HG02943 (cell line): ENCODE data around the gene ZNF385D.

ENCODE experiments used
- ATAC-seq: cut with Tn5 transposase; IDR thresholded peaks from one replicate; pipeline ENCODE4 v1.9.1; 2021; ENCODE audit warnings: mild to moderate bottlenecking, low read depth, moderate library complexity; ENCODE audit not compliant: unreplicated experiment

ZNF385D gene, protein sequence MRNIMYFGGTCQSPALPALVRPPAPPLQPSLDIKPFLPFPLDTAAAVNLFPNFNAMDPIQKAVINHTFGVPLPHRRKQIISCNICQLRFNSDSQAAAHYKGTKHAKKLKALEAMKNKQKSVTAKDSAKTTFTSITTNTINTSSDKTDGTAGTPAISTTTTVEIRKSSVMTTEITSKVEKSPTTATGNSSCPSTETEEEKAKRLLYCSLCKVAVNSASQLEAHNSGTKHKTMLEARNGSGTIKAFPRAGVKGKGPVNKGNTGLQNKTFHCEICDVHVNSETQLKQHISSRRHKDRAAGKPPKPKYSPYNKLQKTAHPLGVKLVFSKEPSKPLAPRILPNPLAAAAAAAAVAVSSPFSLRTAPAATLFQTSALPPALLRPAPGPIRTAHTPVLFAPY

DNA sequence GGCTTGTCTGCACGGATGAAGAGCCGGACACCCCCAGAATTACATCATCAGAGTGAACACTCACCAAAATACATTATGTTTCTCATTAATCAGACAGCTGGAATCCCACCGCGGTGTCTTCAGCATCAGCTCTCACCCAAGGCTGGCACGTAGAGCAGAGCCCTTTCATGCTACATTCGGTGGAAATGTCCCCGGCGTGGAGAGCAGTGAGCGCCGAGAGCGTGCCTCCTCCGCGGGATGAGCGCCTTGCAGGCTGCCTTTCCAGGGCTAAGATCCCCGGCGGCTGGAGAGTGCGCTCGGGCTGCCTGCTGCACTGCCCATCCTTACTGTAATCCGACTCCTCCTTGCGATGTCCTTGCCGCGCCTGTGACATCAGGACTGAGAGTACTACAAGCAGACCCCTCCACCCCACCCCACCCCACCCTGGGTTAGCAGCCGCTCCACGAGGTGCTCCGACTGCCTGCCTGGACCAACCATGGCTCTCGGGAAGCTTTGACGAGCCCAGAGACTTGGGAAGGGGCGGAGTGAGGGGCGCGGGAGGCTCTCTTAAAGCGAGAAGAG is at the start of gene ZNF385D:
Gene ZNF385D, minus strand, starts transcription at position 380 of the 561 bp plus-strand sequence. Its CDS starts 294 bp downstream, at position 86.
- no peak for ATAC-seq

DNA sequence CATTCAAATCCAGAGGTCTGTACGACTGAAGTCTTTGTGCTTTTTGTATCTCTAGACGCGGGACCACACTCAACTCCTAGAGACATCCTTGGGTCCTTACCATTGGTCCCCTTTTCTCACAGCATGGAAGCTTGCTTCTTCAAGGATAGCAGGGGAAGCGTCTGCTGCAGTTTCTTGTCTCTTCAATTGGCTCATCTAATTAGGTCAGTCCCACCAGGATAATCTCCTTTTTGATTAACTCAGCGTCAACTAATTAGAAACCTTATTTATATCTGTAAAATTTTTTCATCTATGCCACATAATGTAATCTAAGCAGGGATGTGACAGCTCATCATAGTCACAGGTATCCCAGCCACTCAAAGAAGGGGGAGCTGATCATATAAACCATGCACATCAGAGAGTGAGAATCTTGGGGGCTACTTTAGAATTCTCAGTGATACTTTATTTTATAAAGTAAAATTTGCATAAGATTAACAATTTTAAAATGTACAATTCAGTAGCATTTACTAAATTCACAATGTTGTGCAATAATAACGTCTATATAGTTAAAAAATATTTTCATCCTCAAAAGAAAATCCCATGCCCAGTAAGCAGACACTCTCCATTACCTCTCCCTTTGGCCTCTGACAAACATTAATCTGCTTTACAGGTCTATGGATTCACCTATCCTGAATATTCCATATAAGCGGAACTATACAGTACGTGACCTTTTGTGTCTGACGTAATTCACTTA is 47.5 kb upstream of the ZNF385D start:
- ATAC-seq, result no peak

DNA sequence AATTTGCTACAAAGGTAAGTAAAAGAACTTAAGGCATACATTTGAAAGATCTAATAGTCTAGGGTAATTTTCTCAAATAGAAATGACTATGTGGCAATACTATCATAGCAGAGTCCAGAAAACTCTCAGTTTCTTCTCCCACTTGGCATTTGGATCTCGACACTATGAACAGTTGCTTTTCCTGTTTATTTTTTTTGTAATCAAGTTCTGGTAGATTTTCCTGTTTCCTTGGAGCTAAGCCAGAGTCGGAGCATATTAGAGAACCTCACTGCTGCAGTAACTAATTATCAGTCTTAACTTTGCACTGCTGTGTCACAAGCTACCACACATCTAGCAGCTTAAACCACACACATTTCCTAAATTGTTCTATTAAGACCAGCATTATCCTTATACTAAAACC is 44.9 kb upstream of the ZNF385D start:
- no peak for ATAC-seq

DNA sequence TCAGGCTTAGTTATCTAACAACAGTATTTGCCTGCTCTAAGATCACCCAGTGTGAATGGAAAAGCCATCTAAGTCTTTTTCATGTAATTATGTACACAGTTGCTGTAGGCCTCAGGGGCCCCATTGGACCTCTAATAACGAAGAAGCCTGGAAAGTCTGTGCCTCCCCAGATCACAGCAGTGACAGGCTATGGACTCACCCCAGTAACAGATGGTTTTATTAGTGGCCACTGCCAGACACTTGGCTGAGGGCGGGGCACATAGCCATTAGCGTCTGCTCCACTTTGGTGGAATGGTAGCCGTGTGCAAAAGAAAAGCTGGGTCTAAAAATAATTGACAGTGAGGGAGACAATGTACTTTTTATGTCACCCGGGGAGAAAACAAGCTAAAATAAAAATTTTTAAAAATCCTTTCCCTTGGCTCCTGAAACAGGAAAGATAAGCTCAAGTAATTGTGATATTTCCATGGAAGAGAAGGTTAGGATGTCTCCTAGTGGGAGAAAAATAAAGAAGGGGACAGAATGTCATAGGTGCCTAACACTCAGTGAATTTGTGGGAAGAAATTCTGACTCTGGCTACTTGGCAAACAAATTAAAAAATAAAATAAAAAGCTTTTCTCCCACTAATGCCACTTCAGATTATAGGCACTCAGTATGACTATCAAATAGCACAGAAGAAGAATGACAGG is 44.3 kb upstream of the ZNF385D start:
- ATAC-seq, result no peak

DNA sequence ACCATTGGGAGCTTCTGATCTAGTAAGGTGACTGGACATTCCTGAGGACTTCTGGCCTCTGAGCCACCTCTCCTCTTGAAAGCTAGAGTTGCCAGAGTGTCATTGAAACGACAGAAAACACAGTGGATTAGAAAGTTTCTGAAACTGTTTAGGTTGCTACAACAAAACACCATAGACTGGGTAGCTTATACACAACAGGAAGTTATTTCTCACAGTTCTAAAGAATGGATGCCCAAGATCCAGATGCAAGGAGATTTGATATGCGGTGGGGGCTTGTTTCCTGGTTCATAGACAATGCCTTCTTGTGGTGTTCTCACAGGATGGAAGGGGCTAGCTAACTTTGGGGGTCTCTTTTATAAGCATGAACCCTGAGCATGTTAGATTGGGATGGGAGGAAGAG is 43.3 kb upstream of the ZNF385D start:
- no peak for ATAC-seq

DNA sequence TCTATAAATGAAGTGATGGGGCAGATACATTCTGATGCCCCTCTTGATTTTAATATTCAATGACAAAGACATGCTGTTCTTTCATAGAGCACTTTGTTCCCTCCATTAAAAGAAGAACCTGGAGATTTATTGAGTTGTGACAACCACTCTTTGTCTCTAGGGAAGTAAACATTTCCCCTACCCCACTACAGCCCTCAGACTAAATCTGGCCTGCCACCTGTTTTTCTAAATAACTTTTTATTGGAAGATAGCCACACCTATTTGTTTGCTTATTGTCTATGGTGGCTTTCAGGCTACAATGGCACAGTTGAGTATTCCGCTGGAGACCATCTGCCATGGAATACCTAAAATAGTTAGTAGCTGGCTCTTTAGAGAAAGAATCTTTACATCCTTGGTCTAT is 41.2 kb upstream of the ZNF385D start:
- ATAC-seq, result no peak

DNA sequence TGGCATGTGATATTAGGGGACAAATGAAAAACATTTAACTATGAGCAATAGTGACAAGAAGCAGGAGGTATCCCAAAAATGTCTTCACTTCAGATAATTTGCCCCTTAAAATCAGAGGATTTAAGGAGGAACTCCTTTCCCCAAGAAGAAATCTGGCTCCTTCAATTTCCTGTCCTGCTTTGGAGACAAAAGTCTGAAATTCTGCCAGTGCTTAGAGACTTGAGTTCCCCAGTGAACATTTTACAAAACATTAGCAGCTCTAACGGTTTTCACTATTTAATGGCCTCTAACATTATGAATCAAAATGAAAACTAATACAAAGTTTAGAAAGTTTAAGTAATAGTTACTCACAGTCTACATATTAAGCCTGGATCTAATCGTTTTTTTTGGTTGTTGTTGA is 40.3 kb upstream of the ZNF385D start:
- ATAC-seq, result no peak

DNA sequence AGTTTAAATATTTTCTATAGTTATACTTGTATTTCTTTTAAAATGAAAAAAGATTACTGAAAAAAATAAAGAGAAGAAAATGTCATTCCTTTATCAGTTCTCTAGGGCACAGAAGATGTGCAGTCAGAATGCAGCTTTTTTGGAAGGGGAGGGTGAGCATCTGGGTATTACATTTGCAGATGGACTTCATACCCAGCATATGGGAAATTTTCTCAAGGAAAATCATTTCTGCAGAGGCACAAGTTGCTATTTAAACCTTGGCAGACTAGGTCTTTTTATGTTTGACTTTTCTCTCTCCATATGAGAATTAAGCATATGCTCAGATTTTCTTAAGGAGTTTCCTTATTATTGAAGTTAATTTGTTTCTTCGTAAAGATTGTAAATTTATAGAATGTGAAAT is 39.5 kb upstream of the ZNF385D start:
- ATAC-seq, result no peak

DNA sequence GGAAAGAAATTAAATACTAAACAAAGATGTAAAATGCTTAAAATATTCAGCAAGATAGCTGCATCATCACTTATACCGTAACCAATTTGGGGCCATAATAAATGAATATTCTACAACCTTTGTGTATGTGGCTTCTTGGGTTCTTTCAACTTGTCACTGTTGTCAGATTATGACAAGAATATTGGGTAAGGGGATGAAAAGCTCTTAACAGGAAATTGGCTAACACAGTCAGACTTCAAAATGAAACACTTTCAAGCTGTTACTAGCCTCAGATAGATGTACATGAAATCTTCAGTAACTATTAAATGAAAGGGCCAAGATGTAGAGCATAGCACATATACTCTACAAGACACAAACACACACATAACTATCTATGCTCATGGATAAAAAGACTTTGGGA is 38.7 kb upstream of the ZNF385D start:
- ATAC-seq, result no peak

DNA sequence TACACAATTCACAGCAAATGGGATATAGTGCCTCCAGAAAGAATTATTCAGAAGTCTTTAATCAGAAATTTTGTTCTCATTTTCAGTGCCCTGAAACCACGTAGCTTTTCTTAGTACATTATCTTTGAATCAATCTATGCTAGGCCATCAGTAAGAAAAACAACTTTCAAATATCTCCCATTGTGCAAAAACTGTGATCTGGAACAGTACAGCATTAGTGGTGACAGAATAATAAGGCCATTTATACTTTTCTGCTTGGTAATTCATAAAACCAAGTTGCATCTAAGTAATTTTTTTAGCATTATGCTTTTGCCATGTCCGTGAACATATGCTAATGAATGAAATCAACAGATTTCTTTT is 35.4 kb upstream of the ZNF385D start:
- no peak for ATAC-seq

DNA sequence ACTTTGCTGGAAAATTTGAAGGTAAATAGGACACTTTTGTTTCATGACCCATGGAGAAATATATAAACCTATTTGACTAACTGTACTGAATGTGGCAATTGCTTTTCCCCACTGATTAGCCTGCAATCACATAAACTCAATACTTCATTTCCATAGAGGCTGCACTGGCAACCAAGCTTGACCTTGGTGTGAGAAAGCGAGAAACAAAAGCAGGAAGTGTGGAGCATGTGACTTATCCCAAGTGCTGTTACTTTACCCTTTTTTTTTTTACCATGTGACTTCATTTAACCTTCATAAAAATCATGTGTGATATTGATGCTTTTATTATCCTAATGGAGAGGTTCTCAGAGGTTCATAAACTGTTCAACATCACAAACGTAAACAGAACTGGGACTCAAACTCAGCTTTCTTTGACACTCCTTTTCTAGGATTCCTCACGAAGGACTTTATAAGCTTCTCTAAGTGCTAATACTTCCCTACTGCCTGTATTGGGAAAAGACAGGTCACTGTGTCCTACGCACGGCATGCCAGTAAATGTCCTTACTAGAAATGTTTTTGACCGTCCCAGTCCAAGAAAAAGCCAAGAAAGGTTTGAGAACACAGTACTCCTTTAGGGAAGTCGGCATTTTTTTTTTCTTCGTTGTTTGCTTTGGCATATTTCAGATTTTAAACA is 34.9 kb upstream of the ZNF385D start:
- no peak for ATAC-seq

DNA sequence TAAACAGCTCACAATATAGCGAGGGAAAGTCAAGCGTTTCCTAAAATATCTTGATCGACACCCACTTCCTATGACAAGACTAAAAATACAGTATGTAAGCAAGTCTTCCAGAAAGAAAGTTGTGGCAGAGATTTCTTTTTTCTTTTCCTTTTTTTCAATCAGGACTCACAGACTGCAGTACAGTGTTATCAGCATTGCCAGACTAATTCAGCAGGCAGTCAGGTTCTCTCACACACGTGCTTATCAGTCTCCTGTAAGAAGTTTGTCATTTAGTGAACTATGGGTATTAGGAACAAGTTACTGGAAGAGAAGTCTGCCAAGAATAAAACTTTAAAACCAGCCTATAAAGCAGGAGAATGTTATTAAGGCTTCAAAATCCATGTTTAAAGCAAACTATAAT is 32.8 kb upstream of the ZNF385D start:
- ATAC-seq, result no peak

DNA sequence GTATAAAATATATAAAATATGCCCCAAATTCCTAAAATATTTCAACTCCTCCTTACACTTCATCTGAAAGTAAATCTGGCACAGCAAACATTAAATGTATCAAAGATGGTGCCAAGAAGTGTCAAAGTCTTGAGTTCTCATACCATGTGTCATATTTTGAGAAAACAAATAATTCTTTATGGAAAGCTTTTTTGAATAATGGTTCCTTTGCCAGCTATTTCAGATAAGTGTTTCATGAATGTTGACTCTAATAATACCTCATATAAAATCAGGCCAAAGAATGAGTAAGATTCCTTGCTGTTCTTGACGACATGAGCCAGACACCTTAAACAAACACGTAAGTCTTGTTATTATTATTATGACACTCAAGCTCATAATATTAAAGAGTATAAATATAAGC is 30.3 kb upstream of the ZNF385D start:
- no peak for ATAC-seq

DNA sequence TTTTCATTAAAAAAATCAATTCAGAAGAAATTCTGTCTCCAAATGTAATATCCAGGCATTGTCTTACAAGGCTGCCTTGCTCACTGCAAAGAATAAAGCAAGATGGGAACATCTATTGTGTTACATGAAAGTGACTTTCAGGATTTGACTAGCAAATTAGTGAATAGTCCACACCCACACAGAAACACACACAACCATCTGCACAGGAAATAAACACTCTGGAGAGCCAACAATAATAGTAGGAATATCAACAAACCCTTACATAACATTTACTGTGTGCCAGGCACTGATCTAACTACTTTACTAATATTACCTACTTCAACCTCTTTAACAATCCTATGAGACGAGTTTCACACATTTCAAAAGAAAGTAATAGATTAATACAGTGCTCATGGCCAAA is 28.9 kb upstream of the ZNF385D start:
- no peak for ATAC-seq

DNA sequence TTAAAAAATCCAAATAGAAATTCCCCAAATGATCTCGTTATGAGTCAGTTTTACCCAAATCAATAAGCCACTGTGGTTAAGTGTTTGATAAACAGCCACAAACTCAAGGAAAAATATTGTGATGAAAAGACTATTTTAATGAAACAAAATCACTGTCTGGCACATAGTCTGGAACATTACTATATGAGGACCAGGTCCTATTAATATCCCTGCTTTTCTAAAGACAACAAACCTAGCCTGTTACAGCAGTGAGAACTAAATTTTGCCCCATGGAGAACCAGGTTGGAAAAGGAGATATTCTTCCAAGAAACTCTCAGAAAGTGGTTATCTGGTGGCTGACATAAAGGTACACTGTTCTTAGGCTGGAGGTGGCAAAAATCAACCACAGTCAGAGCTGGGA is 27.7 kb upstream of the ZNF385D start:
- ATAC-seq, result no peak

DNA sequence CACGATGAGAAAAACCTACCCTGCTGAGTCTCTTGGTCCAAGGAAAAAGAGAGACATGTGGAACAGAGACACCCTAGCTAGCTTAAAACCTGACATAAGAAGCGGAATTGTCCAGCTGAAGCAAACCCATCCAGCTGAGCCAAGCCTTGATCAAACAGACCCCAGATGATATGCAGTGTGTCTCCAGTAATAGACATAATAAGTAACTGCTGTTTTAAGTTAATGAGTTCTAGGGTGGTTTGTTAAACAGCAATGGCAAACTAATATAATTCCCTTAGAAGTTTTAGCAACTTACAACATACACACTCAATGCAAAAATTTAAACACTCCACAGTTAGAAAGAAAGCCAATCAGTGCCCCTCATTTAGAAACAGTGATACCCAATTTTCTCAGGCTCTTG is 26.8 kb upstream of the ZNF385D start:
- no peak for ATAC-seq

DNA sequence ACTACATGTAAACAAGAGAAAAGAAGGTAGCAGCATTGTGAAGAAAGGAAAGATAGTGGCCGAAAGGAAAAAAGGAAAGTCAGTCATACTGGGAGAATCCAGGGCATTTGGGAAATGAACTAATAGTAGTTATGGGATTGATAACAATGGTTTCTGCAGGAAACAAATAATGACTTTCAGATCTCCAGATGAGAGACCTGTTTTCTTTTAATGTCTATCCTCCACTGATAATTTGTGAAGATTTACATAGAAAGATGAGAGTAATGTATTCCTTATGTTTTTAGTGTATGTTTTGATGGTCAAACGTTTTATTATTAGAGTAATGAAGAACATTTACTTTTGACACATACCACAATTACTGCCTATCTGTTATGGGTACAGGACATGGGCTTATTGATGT is 15.0 kb upstream of the ZNF385D start:
- no peak for ATAC-seq

DNA sequence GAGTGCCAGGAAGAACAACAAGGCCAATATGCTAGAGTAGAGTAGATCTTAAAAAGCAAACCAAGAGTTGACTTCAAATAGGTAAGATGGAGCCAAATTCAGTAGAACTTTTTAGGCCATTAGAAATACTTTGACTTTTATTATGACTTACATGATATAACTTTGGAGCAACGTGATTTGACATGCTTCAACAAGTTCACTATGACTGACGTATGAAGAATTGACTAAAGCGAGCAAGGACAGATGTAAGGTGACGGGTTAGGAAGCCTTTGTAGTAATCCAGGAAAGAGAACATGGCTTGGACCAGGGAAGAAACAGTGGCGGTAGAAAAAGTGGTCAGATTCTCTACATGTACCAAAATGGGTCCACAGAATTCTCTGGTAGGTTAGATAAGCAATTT is 4.9 kb upstream of the ZNF385D start:
- ATAC-seq, result no peak

DNA sequence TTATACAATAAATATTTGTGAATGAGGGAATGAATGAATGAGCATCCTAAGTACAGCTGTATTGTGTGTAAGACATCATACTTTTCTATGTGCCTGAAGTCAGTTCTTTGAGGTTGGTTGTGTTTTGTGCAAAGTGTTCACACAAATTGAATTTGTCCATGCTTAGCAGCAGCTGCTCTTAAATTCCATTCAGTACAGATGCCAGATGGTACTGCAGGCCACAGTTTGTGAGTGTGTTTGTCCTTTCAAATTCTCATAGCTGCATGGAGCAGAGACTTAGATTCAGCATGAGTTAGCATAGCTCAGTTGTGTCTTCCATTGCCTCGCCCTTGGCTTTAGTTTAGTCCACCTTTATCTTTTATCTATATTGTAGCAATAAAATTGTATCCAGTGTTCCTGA is 3.8 kb upstream of the ZNF385D start:
- ATAC-seq, result no peak

DNA sequence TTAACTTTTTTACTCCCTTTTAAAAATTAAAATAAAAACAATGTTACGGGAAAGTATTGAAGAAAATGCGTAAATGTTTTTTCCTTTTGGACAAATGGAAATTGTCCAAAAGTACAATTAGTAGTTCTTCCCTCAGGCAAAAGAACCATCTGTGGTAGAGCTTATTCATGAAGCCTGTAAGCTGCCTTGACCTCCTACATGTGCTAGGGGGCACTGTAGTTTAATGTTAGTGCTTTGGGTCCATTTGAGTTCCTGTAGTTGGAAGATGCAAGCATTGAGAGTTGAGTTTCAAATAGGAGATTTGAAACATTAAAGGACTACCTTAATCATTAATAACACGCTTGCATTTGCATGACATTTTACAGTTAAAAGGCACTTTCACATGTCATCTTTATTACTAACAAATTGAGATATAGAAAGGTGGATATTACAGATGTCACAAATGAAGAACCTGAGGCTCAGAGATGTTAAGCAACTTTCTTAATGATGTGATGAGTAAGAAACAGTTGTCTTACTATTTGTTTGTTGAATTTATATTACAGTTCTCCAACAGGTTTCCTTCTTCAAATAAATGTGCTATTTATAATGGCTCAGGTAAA is 1.8 kb upstream of the ZNF385D start:
- ATAC-seq, result no peak
